Panc1 (cell line): ENCODE data around the gene TESMIN. TPM values are rescaled to one million over a fixed set of nuclear protein-coding genes. Genes with fewer than 3 reads are reported as not detected.

Source experiments
- ATAC-seq: fragments of 200-7000 bp; cut with Tn5 transposase; 2 replicates; pipeline ENCODE4 v1.9.1; 2020; ENCODE audit warnings: mild to moderate bottlenecking, moderate library complexity
- BruUV-seq: library from RNA; stranded (reverse); fragments of 400-500 nt; replicated peaks from 2 replicates; lab custom pipeline; 2021; lab: Mats Ljungman, UMichigan
- CTCF ChIA-PET: fragments of 300-600 bp; sonication (Branson Sonifier 250); formaldehyde crosslinking; loops from one replicate; lab custom pipeline; 2022; ENCODE audit warnings: antibody characterized with exemption; lab: Charles Lee
- POLR2A ChIA-PET: fragments of 300-600 bp; sonication (Branson Sonifier 250); formaldehyde crosslinking; loops from one replicate; lab custom pipeline; 2022; ENCODE audit warnings: antibody characterized with exemption; lab: Charles Lee
- DNase-seq: peaks from one replicate; pipeline ENCODE4 v3.0.0-alpha.2; 2010; ENCODE audit warnings: low read depth, low spot score
- H3K27ac ChIP-seq: 2 replicates; pipeline ENCODE4 v1.5.1; 2011; ENCODE audit warnings: mild to moderate bottlenecking, low read length, inconsistent platforms
- H3K27me3 ChIP-seq: fragments of 200-500 bp; sonication (Bioruptor generic); 2 replicates; pipeline ENCODE4 v1.6.0; 2014; ENCODE audit warnings: low read length, inconsistent platforms; ENCODE audit not compliant: control insufficient read depth, insufficient read depth
- H3K36me3 ChIP-seq: fragments of 200-500 bp; sonication (Bioruptor generic); 2 replicates; pipeline ENCODE4 v1.5.1; 2014; ENCODE audit warnings: inconsistent platforms, mild to moderate bottlenecking, low read length, moderate library complexity; ENCODE audit not compliant: control insufficient read depth, insufficient read depth
- H3K4me1 ChIP-seq: 2 replicates; pipeline ENCODE4 v1.5.1; 2011; ENCODE audit warnings: inconsistent platforms, mild to moderate bottlenecking, low read length, moderate library complexity; ENCODE audit not compliant: control insufficient read depth, insufficient read depth
- H3K4me3 ChIP-seq, 2 experiments: 2 replicates each; pipeline ENCODE4 v1.5.1; 2011 to 2012; ENCODE audit warnings: low read depth in 2 of 2, low read length in 2 of 2, mild to moderate bottlenecking in 2 of 2, inconsistent platforms in 1 of 2, moderate library complexity in 1 of 2
- H3K9me3 ChIP-seq: fragments of 200-500 bp; sonication (Bioruptor generic); 2 replicates; pipeline ENCODE4 v1.5.1; 2014; ENCODE audit warnings: low read depth, mild to moderate bottlenecking, inconsistent platforms, low read length, moderate library complexity; ENCODE audit not compliant: control insufficient read depth, insufficient read depth
- POLR2AphosphoS5 ChIP-seq: IDR thresholded peaks from 2 replicates; pipeline ENCODE4 v1.6.1; 2012; ENCODE audit warnings: mild to moderate bottlenecking, low read depth, low read length, moderate library complexity
- REST ChIP-seq, 2 experiments: IDR thresholded peaks; 2 replicates each; pipeline ENCODE4 v1.6.1; 2011 to 2012; ENCODE audit warnings: low read depth in 2 of 2, control low read depth in 1 of 2, low read length in 1 of 2, mild to moderate bottlenecking in 1 of 2, moderate library complexity in 1 of 2; ENCODE audit not compliant: insufficient read depth in 1 of 2
- SIN3A ChIP-seq: IDR thresholded peaks from 2 replicates; pipeline ENCODE4 v1.6.1; 2012; ENCODE audit warnings: low read depth, mild to moderate bottlenecking, low read length, moderate library complexity, borderline replicate concordance; ENCODE audit not compliant: insufficient read depth
- TCF7L2 ChIP-seq: IDR thresholded peaks from 2 replicates; pipeline ENCODE4 v1.6.1; 2011; ENCODE audit warnings: mild to moderate bottlenecking, low read depth, low read length, inconsistent platforms
- in situ Hi-C: cut with HindIII; loops from 2 replicates; pipeline ENCODE4 v1.10.0; 2016; ENCODE audit warnings: low sequenced_read_pairs, low pct_unique_long_range_greater_than_20kb
- intact Hi-C: fragments of 100-400 bp; cut with micrococcal nuclease; formaldehyde crosslinking; loops from one replicate; pipeline ENCODE4 v1.10.0; 2022; ENCODE audit not compliant: unreplicated experiment
- total RNA-seq: library from RNA; stranded (reverse); gene quantifications from one replicate; pipeline ENCODE4 v1.2.1, GENCODE V29; 2021; ENCODE audit not compliant: unreplicated experiment
- TF ChIP-seq, protein P1 (sequence below): fragments of 450-650 bp; IDR thresholded peaks from 2 replicates; pipeline ENCODE4 v1.5.1; 2017; ENCODE audit warnings: mild to moderate bottlenecking

The TESMIN gene
- total RNA-seq, 1 experiment from 2014 or later, result 47.6 TPM

DNA sequence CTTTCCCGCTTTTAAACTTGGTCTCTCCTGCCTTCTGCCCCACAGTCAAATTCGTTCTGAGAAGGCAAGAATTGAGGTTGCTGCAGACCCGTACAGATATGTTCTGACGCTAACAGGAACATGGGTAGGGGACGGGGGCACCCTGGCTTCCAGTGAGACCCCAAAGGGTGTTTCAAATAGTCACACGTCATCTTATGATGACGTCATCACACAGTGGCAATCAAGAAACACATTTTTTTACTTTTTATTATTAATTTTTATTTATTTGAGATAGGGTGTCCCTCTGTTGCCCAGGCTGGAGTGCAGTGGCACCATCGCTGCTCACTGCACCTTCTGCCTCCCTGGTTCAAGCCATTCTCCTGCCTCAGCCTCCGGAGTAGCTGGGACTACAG, 22.9 kb upstream of the TESMIN start:
- BruUV-seq, result no TSS peak
- ATAC-seq (no peak), DNase-seq (no peak)
- H3K36me3 ChIP-seq, result peaks cover 45% of the 10 kb centered on the region
- H3K4me3 ChIP-seq, result no peak overlapping the region
- no peak for TF ChIP-seq SIN3A
- no peak for TF ChIP-seq TCF7L2
- TF ChIP-seq REST (IDR thresholded peaks at IDR 0.05; ENCODE audit: insufficient read depth in 1 of 2, low read depth in 2 of 2, low read length in 1 of 2), result no peak
- TF ChIP-seq POLR2AphosphoS5, result no peak
- TF ChIP-seq, protein P1, sequence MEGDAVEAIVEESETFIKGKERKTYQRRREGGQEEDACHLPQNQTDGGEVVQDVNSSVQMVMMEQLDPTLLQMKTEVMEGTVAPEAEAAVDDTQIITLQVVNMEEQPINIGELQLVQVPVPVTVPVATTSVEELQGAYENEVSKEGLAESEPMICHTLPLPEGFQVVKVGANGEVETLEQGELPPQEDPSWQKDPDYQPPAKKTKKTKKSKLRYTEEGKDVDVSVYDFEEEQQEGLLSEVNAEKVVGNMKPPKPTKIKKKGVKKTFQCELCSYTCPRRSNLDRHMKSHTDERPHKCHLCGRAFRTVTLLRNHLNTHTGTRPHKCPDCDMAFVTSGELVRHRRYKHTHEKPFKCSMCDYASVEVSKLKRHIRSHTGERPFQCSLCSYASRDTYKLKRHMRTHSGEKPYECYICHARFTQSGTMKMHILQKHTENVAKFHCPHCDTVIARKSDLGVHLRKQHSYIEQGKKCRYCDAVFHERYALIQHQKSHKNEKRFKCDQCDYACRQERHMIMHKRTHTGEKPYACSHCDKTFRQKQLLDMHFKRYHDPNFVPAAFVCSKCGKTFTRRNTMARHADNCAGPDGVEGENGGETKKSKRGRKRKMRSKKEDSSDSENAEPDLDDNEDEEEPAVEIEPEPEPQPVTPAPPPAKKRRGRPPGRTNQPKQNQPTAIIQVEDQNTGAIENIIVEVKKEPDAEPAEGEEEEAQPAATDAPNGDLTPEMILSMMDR, result no peak
- no peaks in the 10 kb centered on the region for H3K27me3 ChIP-seq
- CTCF ChIA-PET, result no interaction called here
- intact Hi-C loops (no loop called here), in situ Hi-C loops (no loop called here)
- H3K9me3 ChIP-seq, result no peaks in the 10 kb centered on the region
- H3K27ac ChIP-seq, result no peak overlapping the region
- H3K4me1 ChIP-seq, result no peaks in the 10 kb centered on the region
- POLR2A ChIA-PET, result no interaction called here

- H3K4me3 ChIP-seq, result no peak overlapping the region
- intact Hi-C loops (no loop called here), in situ Hi-C loops (no loop called here)
- H3K4me1 ChIP-seq, result no peaks in the 10 kb centered on the region
- TF ChIP-seq, protein P1, result no peak
- TF ChIP-seq SIN3A (no peak), TCF7L2 (no peak), POLR2AphosphoS5 (no peak), REST (IDR thresholded peaks at IDR 0.05; ENCODE audit: insufficient read depth in 1 of 2, low read depth in 2 of 2, low read length in 1 of 2) (no peak)
- no peak overlapping the region for H3K27ac ChIP-seq
- DNase-seq, result no peak
- ChIA-PET CTCF (no interaction called here), POLR2A (interaction anchor here (0.6 kb wide), 1 partner anchor 759 kb away, joined by 3 read pairs; no protein-coding TSS in a partner anchor)
- no TSS peak for BruUV-seq
- no peak for ATAC-seq
- H3K9me3 ChIP-seq, result no peaks in the 10 kb centered on the region
- H3K36me3 ChIP-seq, result peaks cover 43% of the 10 kb centered on the region
- no peaks in the 10 kb centered on the region for H3K27me3 ChIP-seq
Measured at GRCh38 chr11:68773521-68774193, 22.3 kb upstream of the TESMIN start.
